Stimulated activated CD4-positive, alpha-beta T cell treated with anti-CD3 and anti-CD28 coated beads, Interleukin-15, amount 100 ng/mL, for 24 hours (primary cell): Measurements from ENCODE around the gene RIPK1.
"Not testable (repeated sequence)": the region's sequence is repeated elsewhere in the genome, so short reads cannot be mapped to it uniquely, and the experiment has no call there.

Source experiments
- DNase-seq: peaks from one replicate; pipeline ENCODE4 v3.0.0-alpha.2; 2020

The RIPK1 gene

GRCh38 chr6:3068329-3069214, at the start of gene RIPK1:
Gene RIPK1, plus strand, starts transcription at chr6:3068494. Its CDS starts 8,330 bp downstream, at chr6:3076824.
- DNase-seq = peak; percentile 96

- DNase-seq = no peak
Observed at GRCh38 chr6:3019065-3019464, 49.2 kb upstream of the RIPK1 start.

- no peak for DNase-seq
Observed at GRCh38 chr6:3019749-3020320, 48.5 kb upstream of the RIPK1 start.

GRCh38 chr6:3020976-3021598, 47.2 kb upstream of the RIPK1 start:
- not testable (repeated sequence) for DNase-seq

- DNase-seq = peak; percentile 66
Observed at GRCh38 chr6:3022765-3023662, 45.3 kb upstream of the RIPK1 start.

GRCh38 chr6:3023663-3024483, 44.4 kb upstream of the RIPK1 start:
- DNase-seq = peak; percentile 95

- DNase-seq = peak; percentile 31
Observed at GRCh38 chr6:3026791-3027626, 41.3 kb upstream of the RIPK1 start.

DNA sequence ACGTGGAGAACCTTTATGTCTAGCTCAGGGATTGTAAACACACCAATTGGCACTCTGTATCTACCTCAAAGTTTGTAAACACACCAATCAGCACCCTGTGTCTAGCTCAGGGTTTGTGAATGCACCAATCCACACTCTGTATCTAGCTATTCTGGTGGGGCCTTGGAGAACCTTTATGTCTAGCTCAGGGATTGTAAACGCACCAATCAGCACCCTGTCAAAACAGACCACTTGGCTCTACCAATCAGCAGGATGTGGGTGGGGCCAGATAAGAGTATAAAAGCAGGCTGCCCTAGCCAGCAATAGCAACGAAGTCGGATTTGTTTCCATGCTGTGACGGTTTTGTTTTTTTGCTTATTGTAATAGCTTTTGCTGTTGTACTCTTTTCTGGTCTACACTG, 40.1 kb upstream of the RIPK1 start:
- DNase-seq = not testable (repeated sequence)

DNA sequence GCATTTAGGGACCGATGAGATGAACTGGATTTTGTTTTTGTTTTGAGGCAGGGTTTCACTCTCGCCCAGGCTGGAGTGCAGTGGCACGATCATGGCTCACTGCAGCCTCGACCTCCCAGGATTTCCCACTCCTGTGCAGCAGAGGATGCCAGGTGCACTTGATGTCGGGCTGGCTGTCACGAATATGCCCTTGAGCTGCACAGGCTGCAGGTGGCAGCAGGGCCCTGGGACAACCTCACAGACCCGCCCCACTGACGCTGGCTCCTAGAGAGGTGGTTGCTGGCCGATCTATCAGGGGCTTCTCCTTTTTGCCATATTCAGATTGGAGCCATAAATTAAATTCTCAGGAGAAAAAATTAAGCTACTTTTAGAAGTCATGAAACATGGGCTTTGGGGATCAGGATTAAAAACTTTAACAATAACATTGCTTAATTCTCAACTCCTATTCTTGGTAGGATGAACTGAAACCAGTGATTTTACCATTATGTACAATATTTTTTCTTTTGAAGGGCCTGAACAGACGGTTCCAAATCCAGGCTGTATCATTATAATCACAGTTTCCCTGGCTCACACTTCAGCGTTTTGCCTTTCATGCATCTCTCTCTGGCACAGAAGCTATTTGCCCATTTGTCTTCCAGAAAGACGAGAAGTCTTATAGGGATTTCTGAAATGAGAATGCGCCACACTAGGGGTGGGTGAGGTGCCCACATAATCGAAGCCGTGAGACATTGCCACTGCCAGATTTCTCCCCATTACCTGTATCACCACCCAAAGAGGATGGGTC, 36.2 kb upstream of the RIPK1 start:
- no peak for DNase-seq

- DNase-seq = no peak
Observed at GRCh38 chr6:3032986-3033385, 35.3 kb upstream of the RIPK1 start.

GRCh38 chr6:3033652-3034051, 34.6 kb upstream of the RIPK1 start:
- DNase-seq = no peak

- no peak for DNase-seq
Observed at GRCh38 chr6:3035397-3035796, 32.9 kb upstream of the RIPK1 start.

- no peak for DNase-seq
Observed at GRCh38 chr6:3036861-3037637, 31.2 kb upstream of the RIPK1 start.

GRCh38 chr6:3037638-3038365, 30.5 kb upstream of the RIPK1 start:
- no peak for DNase-seq

DNA sequence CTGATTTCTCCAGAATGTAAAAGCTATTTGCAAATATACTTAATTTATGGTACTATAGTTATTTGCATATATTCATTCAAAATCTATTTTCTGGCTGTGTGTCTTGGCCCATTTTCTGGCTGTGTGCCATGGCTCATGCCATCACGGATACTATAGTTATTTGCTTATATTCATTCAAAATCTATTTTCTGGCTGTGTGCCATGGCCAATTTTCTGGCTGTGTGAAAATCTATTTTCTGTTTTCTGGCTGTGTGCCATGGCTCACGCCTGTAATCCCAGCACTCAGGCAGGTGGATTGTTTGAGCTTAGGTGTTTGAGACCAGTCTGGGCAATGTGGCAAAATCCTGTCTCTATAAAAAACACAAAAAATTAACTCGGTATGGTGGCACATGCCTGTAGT, 28.9 kb upstream of the RIPK1 start:
- DNase-seq = no peak

- no peak for DNase-seq
Observed at GRCh38 chr6:3041147-3041546, 27.1 kb upstream of the RIPK1 start.

DNA sequence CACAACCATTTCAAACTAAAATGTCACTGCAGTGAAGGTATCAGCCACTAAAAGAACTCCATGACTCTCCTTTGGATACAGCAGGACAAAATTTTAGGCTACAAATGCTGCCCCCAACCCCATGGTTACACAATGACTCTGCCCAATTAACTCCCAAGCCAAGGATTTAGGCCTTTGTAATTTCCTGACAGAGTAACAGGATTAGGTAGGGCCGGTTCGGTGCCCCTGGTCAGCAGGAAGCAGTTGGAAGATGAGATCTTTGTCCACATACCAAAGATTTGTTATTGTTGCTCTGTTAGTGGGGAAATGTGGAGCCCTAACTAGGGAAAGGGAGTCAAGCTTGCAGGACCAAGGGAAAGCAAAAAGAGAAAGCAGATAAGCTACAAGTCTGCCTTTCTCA, 26.7 kb upstream of the RIPK1 start:
- no peak for DNase-seq

- DNase-seq = no peak
Observed at GRCh38 chr6:3045369-3045768, 22.9 kb upstream of the RIPK1 start.

GRCh38 chr6:3045777-3046176, 22.5 kb upstream of the RIPK1 start:
- DNase-seq = no peak
